ENCODE measurements around the gene SUGCT. TPM values are rescaled to one million over a fixed set of nuclear protein-coding genes. Genes with fewer than 3 reads are reported as not detected.

The SUGCT gene
- total and polyA plus RNA-seq, 2 of the 13 experiments (the other 11 are each of a cell fraction or from before 2014, with no cell fraction given) = 10.1 to 22.2 TPM

DNA sequence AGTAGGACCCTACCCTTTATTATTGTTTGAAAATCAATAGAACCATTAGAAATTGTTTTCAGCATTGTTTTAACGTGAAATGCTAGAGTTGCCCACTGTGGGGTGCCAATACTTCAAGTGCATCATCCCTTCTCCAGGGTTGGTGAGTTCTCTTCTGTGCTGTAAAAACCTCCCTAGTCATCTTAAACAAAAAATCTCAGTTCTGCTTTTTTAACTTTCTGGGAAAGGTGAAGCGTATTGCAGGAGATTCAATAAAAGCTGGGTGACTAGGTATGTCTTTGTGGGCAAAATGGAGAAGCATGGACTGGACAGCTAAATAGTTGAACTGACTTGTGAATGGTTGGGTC is 699.1 kb downstream of the SUGCT start:
- ATAC-seq (no peak), DNase-seq (ENCODE audit: low spot score) (no peak), FAIRE-seq (no peak)
- Histone ChIP-seq H3K9me3 (ENCODE audit: low read length) (no peaks in the 10 kb centered on the region), H2AFZ (ENCODE audit: low read length) (no peak overlapping the region), H3K4me2 (ENCODE audit: low read depth, low read length) (no peak overlapping the region), H4K20me1 (ENCODE audit: insufficient read depth, low read length) (no peaks in the 10 kb centered on the region), H3K27ac (ENCODE audit: extremely low read length, insufficient read depth, low read length) (no peak overlapping the region), H3K79me2 (ENCODE audit: insufficient read depth, low read length) (no peaks in the 10 kb centered on the region), H3K4me1 (ENCODE audit: insufficient read depth, low read length) (no peaks in the 10 kb centered on the region), H3K27me3 (ENCODE audit: control insufficient read depth in 1 of 2, insufficient read depth in 2 of 2, low read length in 2 of 2) (no peaks in the 10 kb centered on the region), H3K36me3 (replicated peaks in 1 of 2; ENCODE audit: control insufficient read depth in 1 of 2, insufficient read depth in 2 of 2, low read length in 2 of 2) (no peaks in the 10 kb centered on the region), H3K4me3 (replicated peaks in 1 of 3; ENCODE audit: insufficient read depth in 1 of 3, low read depth in 2 of 3, low read length in 3 of 3) (no peak overlapping the region), H3K9ac (ENCODE audit: insufficient read depth, low read depth, low read length) (no peak overlapping the region)
- no TSS peak for BruUV-seq (replicated peaks)
- WGBS (ENCODE audit: low lambda C conversion rate) = 89% methylated on average over 2 of the region's 2 CpGs
- POLR2A ChIA-PET = no interaction called here
- CTCF ChIA-PET (ENCODE audit: low intra/inter-chr PET ratio, low total read pairs) = no interaction called here
- TF ChIP-seq ZNF256 (CRISPR knock-in tag; conservative IDR thresholded peaks at IDR 0.05) = no peak
- TF ChIP-seq GABPA (IDR thresholded peaks at IDR 0.05; ENCODE audit: low read depth, low read length) = no peak
- no peak for TF ChIP-seq GABPA (CRISPR knock-in tag; IDR thresholded peaks at IDR 0.05; ENCODE audit: low read depth)
- TF ChIP-seq, protein P1, sequence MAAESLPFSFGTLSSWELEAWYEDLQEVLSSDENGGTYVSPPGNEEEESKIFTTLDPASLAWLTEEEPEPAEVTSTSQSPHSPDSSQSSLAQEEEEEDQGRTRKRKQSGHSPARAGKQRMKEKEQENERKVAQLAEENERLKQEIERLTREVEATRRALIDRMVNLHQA (CRISPR knock-in tag; IDR thresholded peaks at IDR 0.05) = no peak
- TF ChIP-seq ZNF136 (CRISPR knock-in tag; IDR thresholded peaks at IDR 0.05; ENCODE audit: low read depth) = no peak
- TF ChIP-seq SNAPC2 (CRISPR knock-in tag; IDR thresholded peaks at IDR 0.05) = no peak
- no peak for TF ChIP-seq POLR2G (IDR thresholded peaks at IDR 0.05; ENCODE audit: low read depth, low read length)
- no peak for TF ChIP-seq ZNF720 (CRISPR knock-in tag; IDR thresholded peaks at IDR 0.05)
- TF ChIP-seq DMAP1 (CRISPR knock-in tag; IDR thresholded peaks at IDR 0.05) = no peak
- TF ChIP-seq GTF2F1 (IDR thresholded peaks at IDR 0.05; ENCODE audit: low read length) = no peak
- no peak for TF ChIP-seq PHB2 (IDR thresholded peaks at IDR 0.05; ENCODE audit: partially characterized antibody)
- TF ChIP-seq, protein P2, sequence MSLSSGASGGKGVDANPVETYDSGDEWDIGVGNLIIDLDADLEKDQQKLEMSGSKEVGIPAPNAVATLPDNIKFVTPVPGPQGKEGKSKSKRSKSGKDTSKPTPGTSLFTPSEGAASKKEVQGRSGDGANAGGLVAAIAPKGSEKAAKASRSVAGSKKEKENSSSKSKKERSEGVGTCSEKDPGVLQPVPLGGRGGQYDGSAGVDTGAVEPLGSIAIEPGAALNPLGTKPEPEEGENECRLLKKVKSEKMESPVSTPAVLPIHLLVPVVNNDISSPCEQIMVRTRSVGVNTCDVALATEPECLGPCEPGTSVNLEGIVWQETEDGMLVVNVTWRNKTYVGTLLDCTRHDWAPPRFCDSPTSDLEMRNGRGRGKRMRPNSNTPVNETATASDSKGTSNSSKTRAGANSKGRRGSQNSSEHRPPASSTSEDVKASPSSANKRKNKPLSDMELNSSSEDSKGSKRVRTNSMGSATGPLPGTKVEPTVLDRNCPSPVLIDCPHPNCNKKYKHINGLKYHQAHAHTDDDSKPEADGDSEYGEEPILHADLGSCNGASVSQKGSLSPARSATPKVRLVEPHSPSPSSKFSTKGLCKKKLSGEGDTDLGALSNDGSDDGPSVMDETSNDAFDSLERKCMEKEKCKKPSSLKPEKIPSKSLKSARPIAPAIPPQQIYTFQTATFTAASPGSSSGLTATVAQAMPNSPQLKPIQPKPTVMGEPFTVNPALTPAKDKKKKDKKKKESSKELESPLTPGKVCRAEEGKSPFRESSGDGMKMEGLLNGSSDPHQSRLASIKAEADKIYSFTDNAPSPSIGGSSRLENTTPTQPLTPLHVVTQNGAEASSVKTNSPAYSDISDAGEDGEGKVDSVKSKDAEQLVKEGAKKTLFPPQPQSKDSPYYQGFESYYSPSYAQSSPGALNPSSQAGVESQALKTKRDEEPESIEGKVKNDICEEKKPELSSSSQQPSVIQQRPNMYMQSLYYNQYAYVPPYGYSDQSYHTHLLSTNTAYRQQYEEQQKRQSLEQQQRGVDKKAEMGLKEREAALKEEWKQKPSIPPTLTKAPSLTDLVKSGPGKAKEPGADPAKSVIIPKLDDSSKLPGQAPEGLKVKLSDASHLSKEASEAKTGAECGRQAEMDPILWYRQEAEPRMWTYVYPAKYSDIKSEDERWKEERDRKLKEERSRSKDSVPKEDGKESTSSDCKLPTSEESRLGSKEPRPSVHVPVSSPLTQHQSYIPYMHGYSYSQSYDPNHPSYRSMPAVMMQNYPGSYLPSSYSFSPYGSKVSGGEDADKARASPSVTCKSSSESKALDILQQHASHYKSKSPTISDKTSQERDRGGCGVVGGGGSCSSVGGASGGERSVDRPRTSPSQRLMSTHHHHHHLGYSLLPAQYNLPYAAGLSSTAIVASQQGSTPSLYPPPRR (CRISPR knock-in tag; IDR thresholded peaks at IDR 0.05; ENCODE audit: borderline replicate concordance) = no peak
- TF ChIP-seq PAX8 (CRISPR knock-in tag; IDR thresholded peaks at IDR 0.05; ENCODE audit: borderline replicate concordance) = no peak
- TF ChIP-seq, protein P3, sequence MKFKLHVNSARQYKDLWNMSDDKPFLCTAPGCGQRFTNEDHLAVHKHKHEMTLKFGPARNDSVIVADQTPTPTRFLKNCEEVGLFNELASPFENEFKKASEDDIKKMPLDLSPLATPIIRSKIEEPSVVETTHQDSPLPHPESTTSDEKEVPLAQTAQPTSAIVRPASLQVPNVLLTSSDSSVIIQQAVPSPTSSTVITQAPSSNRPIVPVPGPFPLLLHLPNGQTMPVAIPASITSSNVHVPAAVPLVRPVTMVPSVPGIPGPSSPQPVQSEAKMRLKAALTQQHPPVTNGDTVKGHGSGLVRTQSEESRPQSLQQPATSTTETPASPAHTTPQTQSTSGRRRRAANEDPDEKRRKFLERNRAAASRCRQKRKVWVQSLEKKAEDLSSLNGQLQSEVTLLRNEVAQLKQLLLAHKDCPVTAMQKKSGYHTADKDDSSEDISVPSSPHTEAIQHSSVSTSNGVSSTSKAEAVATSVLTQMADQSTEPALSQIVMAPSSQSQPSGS (CRISPR knock-in tag; IDR thresholded peaks at IDR 0.05) = no peak
- TF ChIP-seq ZNF343 (CRISPR knock-in tag; IDR thresholded peaks at IDR 0.05) = no peak
- TF ChIP-seq SOX5 (CRISPR knock-in tag; IDR thresholded peaks at IDR 0.05; ENCODE audit: borderline replicate concordance) = no peak
- no peak for TF ChIP-seq RARG (CRISPR knock-in tag; IDR thresholded peaks at IDR 0.05; ENCODE audit: low read depth)
- TF ChIP-seq ISX (CRISPR knock-in tag; conservative IDR thresholded peaks at IDR 0.05) = no peak
- intact Hi-C loops (cut with micrococcal nuclease; ENCODE audit: unreplicated experiment) = no loop called here
- in situ Hi-C loops (cut with HindIII; ENCODE audit: extremely low pct_ligation_motif_present, low pct_unique_long_range_greater_than_20kb) = no loop called here
